ENCODE data around the gene IFRD2.
"Not testable (repeated sequence)": the region's sequence is repeated elsewhere in the genome, so short reads cannot be mapped to it uniquely, and the experiment has no call there.

Gene IFRD2

GRCh38 chr3:50287262-50287661, 5.0 kb downstream of the IFRD2 start:
- TF ChIP-seq ZFX (IDR thresholded peaks at IDR 0.05; ENCODE audit: borderline replicate concordance) (no peak), CTCF (IDR thresholded peaks at IDR 0.05) (no peak)
- no peak overlapping the region for H3K27ac ChIP-seq

- no peak for TF ChIP-seq CTCF (IDR thresholded peaks at IDR 0.05)
- no peak for TF ChIP-seq ZFX (IDR thresholded peaks at IDR 0.05; ENCODE audit: borderline replicate concordance)
- H3K27ac ChIP-seq, result no peak overlapping the region
These were observed 5.7 kb downstream of the IFRD2 start for GRCh38 chr3:50286322-50287227.

GRCh38 chr3:50284121-50284520, 8.1 kb downstream of the IFRD2 start:
- not testable (repeated sequence) for H3K27ac ChIP-seq

GRCh38 chr3:50279255-50280016, 12.8 kb downstream of the IFRD2 start:
- H3K27ac ChIP-seq, result no peak overlapping the region
- TF ChIP-seq CTCF (IDR thresholded peaks at IDR 0.05), result no peak
- no peak for TF ChIP-seq ZFX (IDR thresholded peaks at IDR 0.05; ENCODE audit: borderline replicate concordance)

GRCh38 chr3:50278880-50279224, 13.4 kb downstream of the IFRD2 start, which contains the start of gene LSMEM2:
TSS of gene LSMEM2 (plus strand) at chr3:50279087. CDS start at chr3:50279114, 27 bp downstream.
- no peak within 1 kb of the TSS for H3K27ac ChIP-seq
- TF ChIP-seq ZFX (IDR thresholded peaks at IDR 0.05; ENCODE audit: borderline replicate concordance), result no peak
- TF ChIP-seq CTCF (IDR thresholded peaks at IDR 0.05), result no peak

- H3K27ac ChIP-seq, result no peak overlapping the region
- TF ChIP-seq CTCF (IDR thresholded peaks at IDR 0.05), result no peak
- no peak for TF ChIP-seq ZFX (IDR thresholded peaks at IDR 0.05; ENCODE audit: borderline replicate concordance)
These were observed 13.9 kb downstream of the IFRD2 start for GRCh38 chr3:50278123-50278879.

GRCh38 chr3:50276762-50277101, 15.5 kb downstream of the IFRD2 start:
- TF ChIP-seq ZFX (IDR thresholded peaks at IDR 0.05; ENCODE audit: borderline replicate concordance) (no peak), CTCF (IDR thresholded peaks at IDR 0.05) (no peak)
- H3K27ac ChIP-seq, result no peak overlapping the region

All from 22Rv1 (cell line).